Gastroesophageal sphincter (tissue), 4 donors: ENCODE data around the gene CSNK1G1. TPM values are rescaled to one million over a fixed set of nuclear protein-coding genes. Genes with fewer than 3 reads are reported as not detected.
"Not testable (repeated sequence)": the region's sequence is repeated elsewhere in the genome, so short reads cannot be mapped to it uniquely, and the experiment has no call there.

Source experiments
- ATAC-seq: fragments of 150-250 bp; one replicate; pipeline ENCODE4 v1.9.1; 2016; ENCODE audit warnings: mild to moderate bottlenecking, moderate library complexity
- H3K27ac ChIP-seq, 4 donors: fragments of 200-600 bp; sonication (generic) in 3 of 4; 1 replicate in 3 of 4; 2 replicates in 1 of 4; pipeline ENCODE4 v1.5.1; 2016 to 2019
- H3K27me3 ChIP-seq: fragments of 200-600 bp; sonication (generic); one replicate; pipeline ENCODE4 v1.5.1; 2019
- H3K36me3 ChIP-seq, 2 donors: fragments of 200-600 bp; sonication (generic); one replicate each; pipeline ENCODE4 v1.5.1; 2019; ENCODE audit warnings: control low read depth in 1 of 2
- H3K4me1 ChIP-seq, 3 donors: fragments of 200-600 bp; sonication (generic); 1 replicate in 2 of 3; 2 replicates in 1 of 3; pipeline ENCODE4 v1.5.1; 2016 to 2019; ENCODE audit warnings: control low read depth in 2 of 3
- H3K4me3 ChIP-seq, 2 donors: fragments of 200-600 bp; sonication (generic); one replicate each; pipeline ENCODE4 v1.5.1; 2019; ENCODE audit warnings: mild to moderate bottlenecking in 1 of 2, moderate library complexity in 1 of 2
- H3K9me3 ChIP-seq, 3 donors: fragments of 200-600 bp; sonication (generic); one replicate each; pipeline ENCODE4 v1.5.1; 2017 to 2019; ENCODE audit warnings: control low read depth in 2 of 3
- EP300 ChIP-seq: sonication (generic); formaldehyde crosslinking; IDR thresholded peaks from one replicate; pipeline ENCODE4 v1.6.1; 2017; ENCODE audit warnings: antibody characterized with exemption, mild to moderate bottlenecking
- POLR2A ChIP-seq, 2 donors: fragments of 450-650 bp; IDR thresholded peaks; one replicate each; pipeline ENCODE4 v1.6.1; 2017; ENCODE audit warnings: antibody characterized with exemption in 2 of 2, mild to moderate bottlenecking in 2 of 2, moderate library complexity in 1 of 2
- POLR2AphosphoS5 ChIP-seq: sonication (generic); formaldehyde crosslinking; IDR thresholded peaks from one replicate; pipeline ENCODE4 v1.6.1; 2017; ENCODE audit warnings: antibody characterized with exemption
- WGBS, 2 donors: methylation state at CpG; one replicate each; pipeline ENCODE4 v1.1.5; 2018; ENCODE audit warnings: low coverage in 1 of 2; 5-methylcytosine and 5-hydroxymethylcytosine counted together
- total RNA-seq, 4 donors: library from RNA; depleted of rRNA; stranded (reverse); fragments of >200 nt; gene quantifications; one replicate each; pipeline ENCODE4 v1.1.0, GENCODE V29; 2016
- TF ChIP-seq, protein P1 (sequence below), 4 experiments: fragments of 200-600 bp in 2 of 4; fragments of 450-650 bp in 2 of 4; sonication (generic) in 1 of 4; IDR thresholded peaks; one replicate each; pipeline ENCODE4 v1.5.1; 2017 to 2019; ENCODE audit warnings: antibody characterized with exemption in 4 of 4, mild to moderate bottlenecking in 2 of 4, moderate library complexity in 2 of 4

CSNK1G1 gene
- total RNA-seq, 4 donors from 2014 or later = 9.2 to 67.0 (median 11.9) TPM

GRCh38 chr15:64381000-64381751 lies 25.2 kb upstream of the CSNK1G1 start, which contains the start of gene PCLAF:
TSS of gene PCLAF (minus strand) at chr15:64381441. CDS start at chr15:64381371, 70 bp downstream.
- ATAC-seq = peak; percentile 98
- Histone ChIP-seq H3K36me3 (no peaks in the 10 kb centered on the region), H3K4me3 (peak within 1 kb of the TSS; percentile 38 to 53), H3K9me3 (no peaks in the 10 kb centered on the region), H3K4me1 (peaks cover 0 to 15% (median 4%) of the 10 kb centered on the region in 3 donors), H3K27me3 (no peaks in the 10 kb centered on the region), H3K27ac (no peak within 1 kb of the TSS)
- 0% methylated on average over 6 to 14 of the region's 38 CpGs for WGBS, 2 donors
- TF ChIP-seq, protein P1, sequence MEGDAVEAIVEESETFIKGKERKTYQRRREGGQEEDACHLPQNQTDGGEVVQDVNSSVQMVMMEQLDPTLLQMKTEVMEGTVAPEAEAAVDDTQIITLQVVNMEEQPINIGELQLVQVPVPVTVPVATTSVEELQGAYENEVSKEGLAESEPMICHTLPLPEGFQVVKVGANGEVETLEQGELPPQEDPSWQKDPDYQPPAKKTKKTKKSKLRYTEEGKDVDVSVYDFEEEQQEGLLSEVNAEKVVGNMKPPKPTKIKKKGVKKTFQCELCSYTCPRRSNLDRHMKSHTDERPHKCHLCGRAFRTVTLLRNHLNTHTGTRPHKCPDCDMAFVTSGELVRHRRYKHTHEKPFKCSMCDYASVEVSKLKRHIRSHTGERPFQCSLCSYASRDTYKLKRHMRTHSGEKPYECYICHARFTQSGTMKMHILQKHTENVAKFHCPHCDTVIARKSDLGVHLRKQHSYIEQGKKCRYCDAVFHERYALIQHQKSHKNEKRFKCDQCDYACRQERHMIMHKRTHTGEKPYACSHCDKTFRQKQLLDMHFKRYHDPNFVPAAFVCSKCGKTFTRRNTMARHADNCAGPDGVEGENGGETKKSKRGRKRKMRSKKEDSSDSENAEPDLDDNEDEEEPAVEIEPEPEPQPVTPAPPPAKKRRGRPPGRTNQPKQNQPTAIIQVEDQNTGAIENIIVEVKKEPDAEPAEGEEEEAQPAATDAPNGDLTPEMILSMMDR (IDR thresholded peaks at IDR 0.05) = no peak
- no peak for TF ChIP-seq POLR2A (IDR thresholded peaks at IDR 0.05)
- no peak for TF ChIP-seq EP300
- no peak for TF ChIP-seq POLR2AphosphoS5

DNA sequence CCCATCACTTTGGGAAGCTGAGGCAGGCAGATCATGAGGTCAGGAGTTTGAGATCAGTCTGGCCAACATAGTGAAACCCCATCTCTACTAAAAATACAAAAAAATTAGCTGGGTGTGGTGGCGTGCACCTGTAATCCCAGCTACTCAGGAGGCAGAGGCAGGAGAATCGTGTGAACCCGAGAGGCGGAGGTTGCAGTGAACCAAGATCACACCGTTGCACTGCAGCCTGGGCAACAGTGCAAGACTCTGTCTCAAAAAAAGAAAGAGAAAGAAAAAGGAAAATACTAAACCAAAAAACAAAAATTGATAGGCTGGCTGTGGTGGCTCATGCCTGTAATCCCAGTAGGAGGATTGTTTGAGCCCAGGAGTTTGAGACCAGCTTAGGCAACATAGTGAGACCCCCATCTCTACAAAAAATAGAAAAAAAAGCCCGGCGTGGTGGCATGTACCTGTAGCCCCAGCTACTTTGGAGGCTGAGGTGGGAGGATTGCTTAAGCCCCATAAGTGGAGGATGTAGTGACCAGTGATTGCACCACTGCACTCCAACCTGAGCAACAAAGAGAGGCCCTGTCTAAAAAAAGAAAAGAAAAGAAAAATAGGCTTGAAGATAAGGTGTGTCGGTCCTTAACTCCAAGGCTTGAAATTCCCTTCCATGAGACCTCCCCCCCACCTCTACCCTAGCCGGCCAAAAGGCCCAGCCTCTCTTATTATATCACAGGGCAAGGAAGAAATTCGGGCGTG lies 24.3 kb upstream of the CSNK1G1 start:
- H3K9me3 ChIP-seq, ATAC-seq, H3K27me3 ChIP-seq, H3K36me3 ChIP-seq, H3K27ac ChIP-seq: not testable (repeated sequence)
- 53 to 68% methylated on average over 8 to 9 of the region's 11 CpGs for WGBS, 2 donors
- Histone ChIP-seq H3K4me3 (peak overlapping the region in 1 of 2 donors; percentile 53), H3K4me1 (peaks cover 0 to 15% (median 4%) of the 10 kb centered on the region in 3 donors)

DNA sequence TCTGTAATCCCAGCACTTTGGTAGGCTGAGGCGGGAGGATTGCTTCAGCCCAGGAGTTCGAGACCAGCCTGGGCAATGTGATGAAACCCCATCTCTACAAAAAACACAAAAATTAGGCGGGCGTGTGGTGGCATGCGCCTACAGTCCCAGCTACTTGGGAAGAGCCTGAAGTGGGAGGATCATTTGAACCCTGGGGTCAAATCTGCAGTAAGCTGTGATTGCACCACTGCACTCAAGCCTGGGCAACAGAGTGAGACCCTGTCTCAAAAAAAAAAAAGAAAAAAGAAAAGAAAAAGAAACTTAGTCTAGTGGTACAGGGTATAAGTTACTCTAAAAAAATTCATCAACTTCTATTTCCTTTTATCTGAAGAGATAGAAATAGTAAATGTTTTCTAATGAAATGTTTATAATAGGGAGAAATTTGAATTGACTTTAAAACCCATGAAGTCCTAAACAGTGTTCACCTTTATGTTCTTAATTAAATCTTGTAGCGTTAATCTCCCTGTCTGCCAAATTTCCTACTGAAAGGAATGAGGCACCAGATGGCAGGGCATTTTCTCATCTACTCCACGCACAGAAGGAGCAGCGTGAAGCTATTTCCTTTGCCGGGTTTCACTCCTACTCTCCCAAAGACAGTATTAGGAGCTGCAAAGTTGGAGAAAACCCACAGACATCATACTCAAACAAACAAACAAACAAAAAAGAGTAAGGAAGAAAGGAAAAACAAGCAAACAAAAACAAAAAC lies 23.4 kb upstream of the CSNK1G1 start:
- H3K27ac ChIP-seq = no peak overlapping the region
- 48 to 83% methylated on average over 3 to 7 of the region's 9 CpGs for WGBS, 2 donors
- no peak for ATAC-seq
- H3K27me3 ChIP-seq = no peaks in the 10 kb centered on the region
- no peak for TF ChIP-seq POLR2A (IDR thresholded peaks at IDR 0.05)
- TF ChIP-seq POLR2AphosphoS5 = no peak
- no peak for TF ChIP-seq EP300
- TF ChIP-seq, protein P1 (IDR thresholded peaks at IDR 0.05) = no peak
- no peak overlapping the region for H3K4me3 ChIP-seq
- peaks cover 0 to 15% (median 4%) of the 10 kb centered on the region in 3 donors for H3K4me1 ChIP-seq
- no peaks in the 10 kb centered on the region for H3K36me3 ChIP-seq
- H3K9me3 ChIP-seq = no peaks in the 10 kb centered on the region

GRCh38 chr15:64373360-64373759 lies 17.4 kb upstream of the CSNK1G1 start:
- ATAC-seq = no peak
- Histone ChIP-seq H3K4me3 (no peak overlapping the region), H3K9me3 (no peaks in the 10 kb centered on the region), H3K4me1 (no peaks in the 10 kb centered on the region), H3K27ac (no peak overlapping the region), H3K27me3 (no peaks in the 10 kb centered on the region), H3K36me3 (no peaks in the 10 kb centered on the region)
- WGBS, 2 donors = 92% methylated on average over 4 of the region's 8 CpGs; no CpG with 5 or more reads in 1 of the 2 donors
- TF ChIP-seq, protein P1 (IDR thresholded peaks at IDR 0.05) = no peak
- TF ChIP-seq EP300 = no peak
- TF ChIP-seq POLR2AphosphoS5 = no peak
- no peak for TF ChIP-seq POLR2A (IDR thresholded peaks at IDR 0.05)

DNA sequence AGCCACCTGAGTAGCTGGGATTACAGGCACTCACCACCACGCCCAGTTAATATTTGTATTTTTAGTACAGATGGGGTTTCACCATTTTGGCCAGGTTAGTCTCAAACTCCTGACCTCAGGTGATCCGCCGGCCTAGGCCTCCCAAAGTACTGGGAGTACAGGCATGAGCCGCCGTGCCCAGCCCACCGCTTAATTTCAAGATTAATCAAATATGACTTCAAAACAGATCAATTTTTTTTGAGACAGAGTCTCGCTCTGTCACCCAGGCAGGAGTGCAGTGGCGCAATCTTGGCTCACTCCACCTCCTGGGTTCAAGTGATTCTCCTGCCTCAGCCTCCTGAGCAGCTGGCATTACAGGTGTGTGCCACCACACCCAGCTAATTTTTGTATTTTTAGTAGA lies 15.4 kb upstream of the CSNK1G1 start:
- H3K4me1 ChIP-seq, H3K9me3 ChIP-seq, ATAC-seq, H3K27me3 ChIP-seq, H3K4me3 ChIP-seq, H3K27ac ChIP-seq, H3K36me3 ChIP-seq: not testable (repeated sequence)
- 98 to 100% methylated on average over 1 to 7 of the region's 8 CpGs for WGBS, 2 donors
